Natural killer cell (primary cell): ENCODE measurements around the gene GAGE10. TPM values are rescaled to one million over a fixed set of nuclear protein-coding genes. Genes with fewer than 3 reads are reported as not detected.

Experiments
- ATAC-seq, 3 donors: fragments of 150-1000 bp in 2 of 3; fragments of 200-7000 bp in 1 of 3; cut with Tn5 transposase; 1 replicate in 1 of 3; 2 replicates in 2 of 3; pipeline ENCODE4 v1.10.0; 2021; ENCODE audit warnings: mild to moderate bottlenecking in 2 of 3, moderate library complexity in 2 of 3
- DNase-seq, 2 donors: peaks; one replicate each; pipeline versions ENCODE4 v3.0.0 to v3.0.0-alpha.2; 2013 to 2021; ENCODE audit warnings: mixed read lengths in 1 of 2
- H3K27ac ChIP-seq: one replicate; pipeline ENCODE4 v1.5.1; 2013; ENCODE audit warnings: mild to moderate bottlenecking, low read length
- H3K27me3 ChIP-seq: one replicate; pipeline ENCODE4 v1.6.1; 2013; ENCODE audit warnings: low read length; ENCODE audit not compliant: control insufficient read depth, insufficient read depth
- H3K36me3 ChIP-seq: one replicate; pipeline ENCODE4 v1.6.1; 2013; ENCODE audit warnings: low read length; ENCODE audit not compliant: control insufficient read depth, insufficient read depth
- H3K4me1 ChIP-seq: one replicate; pipeline ENCODE4 v1.6.1; 2013; ENCODE audit warnings: low read length; ENCODE audit not compliant: control insufficient read depth, insufficient read depth
- H3K4me3 ChIP-seq: one replicate; pipeline ENCODE4 v1.5.1; 2013; ENCODE audit warnings: low read length
- H3K9me3 ChIP-seq: one replicate; pipeline ENCODE4 v1.6.1; 2013; ENCODE audit warnings: low read length; ENCODE audit not compliant: control insufficient read depth, insufficient read depth
- H3K27ac Mint-ChIP-seq, 2 donors: one replicate each; pipeline ENCODE4 v1.8.0; 2022; ENCODE audit warnings: mild to moderate bottlenecking in 2 of 2, mixed read lengths in 2 of 2, moderate library complexity in 1 of 2
- H3K27me3 Mint-ChIP-seq, 2 donors: one replicate each; pipeline ENCODE4 v1.8.0; 2022; ENCODE audit warnings: low read depth in 2 of 2, mixed read lengths in 2 of 2
- H3K36me3 Mint-ChIP-seq: one replicate; pipeline ENCODE4 v1.8.0; 2022; ENCODE audit warnings: mixed read lengths
- H3K4me1 Mint-ChIP-seq, 2 donors: one replicate each; pipeline ENCODE4 v1.8.0; 2022; ENCODE audit warnings: mixed read lengths in 2 of 2
- H3K4me3 Mint-ChIP-seq: one replicate; pipeline ENCODE4 v1.8.0; 2022; ENCODE audit warnings: mild to moderate bottlenecking, moderate library complexity, mixed read lengths
- H3K9me3 Mint-ChIP-seq, 2 donors: one replicate each; pipeline ENCODE4 v1.8.0; 2022; ENCODE audit warnings: mixed read lengths in 2 of 2
- WGBS: methylation state at CpG from one replicate; pipeline ENCODE4 v1.1.7; 2013; ENCODE audit warnings: missing lambda C conversion rate; ENCODE audit not compliant: insufficient coverage; 5-methylcytosine and 5-hydroxymethylcytosine counted together
- intact Hi-C: fragments of 100-400 bp; cut with micrococcal nuclease; formaldehyde crosslinking; loops from one replicate; pipeline ENCODE4 v1.14.2; 2022
- total RNA-seq, 4 donors: library from RNA; stranded (reverse); fragments of 120-200 nt in 1 of 4; gene quantifications; one replicate each; pipeline versions ENCODE4 v1.2.3 to v1.2.4, GENCODE V29; 2013 to 2022
- TF ChIP-seq, protein P1 (sequence below): fragments of 200-600 bp; IDR thresholded peaks from one replicate; pipeline ENCODE4 v1.8.0; 2022; ENCODE audit warnings: antibody characterized with exemption

GAGE10 gene
- total RNA-seq, 3 donors from 2014 or later (not counting 1 experiment from before 2014, with no cell fraction given) = not detected

DNA sequence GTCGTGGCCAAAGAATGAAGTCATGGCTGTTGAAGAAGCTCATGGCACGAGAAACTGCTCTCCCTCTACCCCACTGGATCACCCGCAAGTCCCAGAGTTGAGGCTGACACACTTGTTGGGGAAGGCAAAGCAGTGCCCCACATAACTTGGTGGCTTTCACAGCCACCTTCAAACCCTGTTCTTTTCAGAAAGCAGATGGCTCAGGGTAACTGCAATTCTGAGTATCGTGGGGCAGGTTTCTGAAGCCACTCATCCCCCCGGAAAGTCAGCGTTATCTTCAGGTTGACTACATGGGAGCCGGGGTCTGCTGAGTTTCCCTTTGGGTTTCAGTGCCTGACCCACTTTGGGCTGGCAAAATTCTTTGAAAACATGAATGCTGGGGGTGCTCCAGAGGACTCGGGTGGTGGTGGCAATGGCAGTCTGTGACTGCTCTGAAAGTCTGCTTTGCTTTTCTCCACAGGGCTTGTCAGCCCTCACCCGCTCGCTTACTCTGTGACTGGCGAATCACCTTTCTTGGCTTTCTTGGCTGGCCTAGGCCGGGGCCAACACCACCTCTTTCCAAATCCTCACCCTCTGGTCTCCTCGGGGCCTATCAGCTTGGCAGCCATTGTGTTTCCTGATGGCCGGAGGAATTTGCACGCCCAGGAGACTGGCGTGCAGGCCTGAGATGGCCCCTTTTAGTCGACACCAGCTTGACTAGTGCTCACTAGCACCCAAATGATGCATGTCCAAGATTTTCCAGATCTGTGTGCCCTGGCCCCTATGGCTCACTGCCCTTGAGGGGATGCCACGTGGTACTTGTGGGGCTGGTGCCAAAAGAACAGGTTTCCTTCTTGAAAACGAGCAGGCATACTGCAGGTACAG lies 26.5 kb upstream of the GAGE10 start:
- no peaks in the 10 kb centered on the region for H3K9me3 Mint-ChIP-seq
- WGBS = 87% methylated on average over 17 of the region's 19 CpGs
- H3K36me3 Mint-ChIP-seq = no peaks in the 10 kb centered on the region
- ATAC-seq (no peak), DNase-seq (no peak)
- Histone ChIP-seq H3K4me3 (no peak overlapping the region), H3K36me3 (no peaks in the 10 kb centered on the region), H3K4me1 (peaks cover 41% of the 10 kb centered on the region), H3K27me3 (no peaks in the 10 kb centered on the region), H3K9me3 (no peaks in the 10 kb centered on the region), H3K27ac (no peak overlapping the region)
- H3K27ac Mint-ChIP-seq = peak overlapping the region in 1 of 2 donors; percentile 37
- peaks cover 29 to 50% of the 10 kb centered on the region in 2 donors for H3K4me1 Mint-ChIP-seq
- intact Hi-C loops = no loop called here
- no peaks in the 10 kb centered on the region for H3K27me3 Mint-ChIP-seq
- H3K4me3 Mint-ChIP-seq = no peak overlapping the region
- TF ChIP-seq, protein P1, sequence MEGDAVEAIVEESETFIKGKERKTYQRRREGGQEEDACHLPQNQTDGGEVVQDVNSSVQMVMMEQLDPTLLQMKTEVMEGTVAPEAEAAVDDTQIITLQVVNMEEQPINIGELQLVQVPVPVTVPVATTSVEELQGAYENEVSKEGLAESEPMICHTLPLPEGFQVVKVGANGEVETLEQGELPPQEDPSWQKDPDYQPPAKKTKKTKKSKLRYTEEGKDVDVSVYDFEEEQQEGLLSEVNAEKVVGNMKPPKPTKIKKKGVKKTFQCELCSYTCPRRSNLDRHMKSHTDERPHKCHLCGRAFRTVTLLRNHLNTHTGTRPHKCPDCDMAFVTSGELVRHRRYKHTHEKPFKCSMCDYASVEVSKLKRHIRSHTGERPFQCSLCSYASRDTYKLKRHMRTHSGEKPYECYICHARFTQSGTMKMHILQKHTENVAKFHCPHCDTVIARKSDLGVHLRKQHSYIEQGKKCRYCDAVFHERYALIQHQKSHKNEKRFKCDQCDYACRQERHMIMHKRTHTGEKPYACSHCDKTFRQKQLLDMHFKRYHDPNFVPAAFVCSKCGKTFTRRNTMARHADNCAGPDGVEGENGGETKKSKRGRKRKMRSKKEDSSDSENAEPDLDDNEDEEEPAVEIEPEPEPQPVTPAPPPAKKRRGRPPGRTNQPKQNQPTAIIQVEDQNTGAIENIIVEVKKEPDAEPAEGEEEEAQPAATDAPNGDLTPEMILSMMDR = no peak

DNA sequence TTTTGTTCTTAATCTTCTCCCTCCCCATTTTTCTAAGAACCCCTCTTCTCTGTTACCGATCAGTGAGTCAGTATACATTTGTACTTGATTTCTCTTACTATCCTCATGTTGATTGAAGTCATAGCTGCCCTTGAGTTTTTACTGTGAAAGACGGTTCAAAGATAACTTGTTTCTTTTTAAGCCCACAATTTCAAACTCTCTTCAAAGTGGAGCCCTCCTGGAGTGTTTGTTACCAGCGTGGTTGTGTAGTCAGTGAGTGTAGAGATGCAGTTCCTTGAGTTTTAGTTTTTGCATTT lies 26.0 kb upstream of the GAGE10 start:
- no peaks in the 10 kb centered on the region for H3K9me3 ChIP-seq
- no peak overlapping the region for H3K27ac ChIP-seq
- 87% methylated on average over 2 of the region's 3 CpGs for WGBS
- H3K9me3 Mint-ChIP-seq = no peaks in the 10 kb centered on the region
- no peak overlapping the region for H3K4me3 ChIP-seq
- peaks cover 35% of the 10 kb centered on the region for H3K4me1 ChIP-seq
- DNase-seq (peak in 1 of 2 donors; percentile 2), ATAC-seq (no peak)
- no peak overlapping the region for H3K4me3 Mint-ChIP-seq
- no peaks in the 10 kb centered on the region for H3K27me3 Mint-ChIP-seq
- peak overlapping the region in 1 of 2 donors; percentile 37 for H3K27ac Mint-ChIP-seq
- TF ChIP-seq, protein P1 = no peak
- H3K4me1 Mint-ChIP-seq = peaks cover 26 to 45% of the 10 kb centered on the region in 2 donors
- no peaks in the 10 kb centered on the region for H3K36me3 Mint-ChIP-seq
- intact Hi-C loops = no loop called here
- no peaks in the 10 kb centered on the region for H3K36me3 ChIP-seq
- no peaks in the 10 kb centered on the region for H3K27me3 ChIP-seq

- 100% methylated on average over 2 of the region's 3 CpGs for WGBS
- ATAC-seq = no peak
- no peak for DNase-seq
- no peaks in the 10 kb centered on the region for H3K27me3 ChIP-seq
- H3K36me3 Mint-ChIP-seq = no peaks in the 10 kb centered on the region
- no peaks in the 10 kb centered on the region for H3K36me3 ChIP-seq
- H3K9me3 Mint-ChIP-seq = no peaks in the 10 kb centered on the region
- peak overlapping the region in 1 of 2 donors; percentile 37 for H3K27ac Mint-ChIP-seq
- H3K4me1 Mint-ChIP-seq = peaks cover 20 to 40% of the 10 kb centered on the region in 2 donors
- no peak overlapping the region for H3K4me3 ChIP-seq
- TF ChIP-seq, protein P1 = no peak
- no peaks in the 10 kb centered on the region for H3K9me3 ChIP-seq
- H3K27ac ChIP-seq = no peak overlapping the region
- intact Hi-C loops = no loop called here
- H3K27me3 Mint-ChIP-seq = no peaks in the 10 kb centered on the region
- peaks cover 29% of the 10 kb centered on the region for H3K4me1 ChIP-seq
- H3K4me3 Mint-ChIP-seq = no peak overlapping the region
Measured at GRCh38 chrX:49278081-49278480, 25.4 kb upstream of the GAGE10 start.

DNA sequence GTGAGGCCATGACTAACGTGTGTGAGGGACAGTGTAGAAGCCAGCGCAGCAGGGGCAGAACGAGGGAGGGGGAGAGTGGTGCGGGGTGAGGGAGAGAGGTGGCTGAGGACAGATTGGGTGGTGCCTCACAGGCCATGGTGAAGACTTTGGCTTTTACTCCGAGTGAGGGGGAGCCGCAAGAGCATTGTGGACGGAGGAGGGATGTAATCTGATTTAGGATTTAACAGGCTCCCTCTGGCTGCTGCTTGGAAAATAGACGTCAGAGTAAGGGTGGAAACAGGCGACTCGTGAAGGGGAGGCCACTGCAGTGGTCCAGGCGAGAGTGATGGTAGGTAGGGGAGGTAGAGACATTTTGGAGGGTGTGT lies 20.8 kb upstream of the GAGE10 start:
- Histone ChIP-seq H3K4me3 (no peak overlapping the region), H3K27me3 (no peaks in the 10 kb centered on the region), H3K9me3 (no peaks in the 10 kb centered on the region), H3K27ac (no peak overlapping the region), H3K4me1 (peaks cover 3% of the 10 kb centered on the region), H3K36me3 (no peaks in the 10 kb centered on the region)
- Mint-ChIP-seq H3K27me3 (no peaks in the 10 kb centered on the region), H3K4me3 (no peak overlapping the region), H3K9me3 (no peaks in the 10 kb centered on the region), H3K4me1 (peaks cover 3 to 11% of the 10 kb centered on the region in 2 donors), H3K27ac (no peak overlapping the region), H3K36me3 (no peaks in the 10 kb centered on the region)
- WGBS = 94% methylated on average over 11 of the region's 11 CpGs
- ATAC-seq = no peak
- TF ChIP-seq, protein P1 = no peak
- intact Hi-C loops = no loop called here
- no peak for DNase-seq
